Measurements from ENCODE around the gene CGGBP1.

CGGBP1 gene

GRCh38 chr3:88040529-88040928 lies 18.3 kb downstream of the CGGBP1 start:
- ChIA-PET CTCF (no interaction called here), POLR2A (ENCODE audit: low non-redundant PET) (no interaction called here)
- H3K27ac ChIP-seq = no peak overlapping the region
- TF ChIP-seq CTCF (conservative IDR thresholded peaks at IDR 0.05; ENCODE audit: low read depth) = no peak
- DNase-seq (ENCODE audit: low spot score) = no peak

GRCh38 chr3:88038566-88038965 lies 20.2 kb downstream of the CGGBP1 start:
- ChIA-PET CTCF (no interaction called here), POLR2A (ENCODE audit: low non-redundant PET) (no interaction called here)
- DNase-seq (ENCODE audit: low spot score) = peak; percentile 3
- H3K27ac ChIP-seq = no peak overlapping the region
- no peak for TF ChIP-seq CTCF (conservative IDR thresholded peaks at IDR 0.05; ENCODE audit: low read depth)

- no peak for DNase-seq (ENCODE audit: low spot score)
- POLR2A ChIA-PET (ENCODE audit: low non-redundant PET) = no interaction called here
- CTCF ChIA-PET = no interaction called here
- no peak for TF ChIP-seq CTCF (conservative IDR thresholded peaks at IDR 0.05; ENCODE audit: low read depth)
- no peak overlapping the region for H3K27ac ChIP-seq
Observed at GRCh38 chr3:88036221-88036620, 22.6 kb downstream of the CGGBP1 start.

GRCh38 chr3:88034491-88035275 lies 24.1 kb downstream of the CGGBP1 start:
- no peak overlapping the region for H3K27ac ChIP-seq
- POLR2A ChIA-PET (ENCODE audit: low non-redundant PET) = no interaction called here
- no peak for DNase-seq (ENCODE audit: low spot score)
- CTCF ChIA-PET = no interaction called here
- TF ChIP-seq CTCF (conservative IDR thresholded peaks at IDR 0.05; ENCODE audit: low read depth) = no peak

GRCh38 chr3:88033808-88034207 lies 25.0 kb downstream of the CGGBP1 start:
- ChIA-PET POLR2A (ENCODE audit: low non-redundant PET) (no interaction called here), CTCF (interaction anchor here (0.7 kb wide), 1 partner anchor 58 kb away, joined by 3 read pairs; no protein-coding TSS in a partner anchor)
- no peak for DNase-seq (ENCODE audit: low spot score)
- TF ChIP-seq CTCF (conservative IDR thresholded peaks at IDR 0.05; ENCODE audit: low read depth) = no peak
- H3K27ac ChIP-seq = no peak overlapping the region

GRCh38 chr3:88033079-88033478 lies 25.7 kb downstream of the CGGBP1 start:
- no peak for DNase-seq (ENCODE audit: low spot score)
- H3K27ac ChIP-seq = no peak overlapping the region
- CTCF ChIA-PET = no interaction called here
- no peak for TF ChIP-seq CTCF (conservative IDR thresholded peaks at IDR 0.05; ENCODE audit: low read depth)
- POLR2A ChIA-PET (ENCODE audit: low non-redundant PET) = no interaction called here
